ENCODE measurements around the gene CARD19.

DNA sequence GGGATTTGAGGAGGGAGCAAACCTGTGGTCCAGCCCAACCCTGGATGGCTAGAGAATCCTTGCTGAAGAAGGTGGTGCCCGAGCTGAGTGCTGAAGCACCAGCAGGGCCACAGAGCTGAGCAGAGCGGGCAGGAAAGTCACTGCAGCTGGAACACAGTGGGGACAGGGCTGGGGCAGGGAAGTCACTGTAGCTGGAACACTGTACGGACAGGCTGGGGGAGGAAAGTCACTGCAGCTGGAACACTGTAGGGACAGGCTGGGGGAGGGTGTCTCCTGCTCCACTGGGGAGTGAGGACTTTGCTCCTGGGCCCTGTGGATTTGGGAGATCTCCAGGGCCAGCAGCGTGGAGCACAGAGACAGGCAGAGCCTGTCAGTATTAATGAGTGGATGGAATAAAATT, 46.5 kb upstream of the CARD19 start:
- TF ChIP-seq, protein P1, sequence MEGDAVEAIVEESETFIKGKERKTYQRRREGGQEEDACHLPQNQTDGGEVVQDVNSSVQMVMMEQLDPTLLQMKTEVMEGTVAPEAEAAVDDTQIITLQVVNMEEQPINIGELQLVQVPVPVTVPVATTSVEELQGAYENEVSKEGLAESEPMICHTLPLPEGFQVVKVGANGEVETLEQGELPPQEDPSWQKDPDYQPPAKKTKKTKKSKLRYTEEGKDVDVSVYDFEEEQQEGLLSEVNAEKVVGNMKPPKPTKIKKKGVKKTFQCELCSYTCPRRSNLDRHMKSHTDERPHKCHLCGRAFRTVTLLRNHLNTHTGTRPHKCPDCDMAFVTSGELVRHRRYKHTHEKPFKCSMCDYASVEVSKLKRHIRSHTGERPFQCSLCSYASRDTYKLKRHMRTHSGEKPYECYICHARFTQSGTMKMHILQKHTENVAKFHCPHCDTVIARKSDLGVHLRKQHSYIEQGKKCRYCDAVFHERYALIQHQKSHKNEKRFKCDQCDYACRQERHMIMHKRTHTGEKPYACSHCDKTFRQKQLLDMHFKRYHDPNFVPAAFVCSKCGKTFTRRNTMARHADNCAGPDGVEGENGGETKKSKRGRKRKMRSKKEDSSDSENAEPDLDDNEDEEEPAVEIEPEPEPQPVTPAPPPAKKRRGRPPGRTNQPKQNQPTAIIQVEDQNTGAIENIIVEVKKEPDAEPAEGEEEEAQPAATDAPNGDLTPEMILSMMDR (IDR thresholded peaks at IDR 0.05), result no peak
- TF ChIP-seq POLR2A (IDR thresholded peaks at IDR 0.05), result no peak

Data from heart left ventricle (tissue), 13 donors.